NCI-H2029 (cell line): ENCODE results near the gene CABP5.

Experiments used
- DNase-seq: peaks from one replicate; lab custom pipeline; 2025; lab: John Stamatoyannopoulos, UW

Gene CABP5

GRCh38 chr19:48030073-48030472, 13.8 kb downstream of the CABP5 start:
- no peak for DNase-seq

- no peak for DNase-seq
Observed at GRCh38 chr19:48029431-48029830, 14.4 kb downstream of the CABP5 start.

GRCh38 chr19:48025480-48025879, 18.4 kb downstream of the CABP5 start:
- no peak for DNase-seq

DNA sequence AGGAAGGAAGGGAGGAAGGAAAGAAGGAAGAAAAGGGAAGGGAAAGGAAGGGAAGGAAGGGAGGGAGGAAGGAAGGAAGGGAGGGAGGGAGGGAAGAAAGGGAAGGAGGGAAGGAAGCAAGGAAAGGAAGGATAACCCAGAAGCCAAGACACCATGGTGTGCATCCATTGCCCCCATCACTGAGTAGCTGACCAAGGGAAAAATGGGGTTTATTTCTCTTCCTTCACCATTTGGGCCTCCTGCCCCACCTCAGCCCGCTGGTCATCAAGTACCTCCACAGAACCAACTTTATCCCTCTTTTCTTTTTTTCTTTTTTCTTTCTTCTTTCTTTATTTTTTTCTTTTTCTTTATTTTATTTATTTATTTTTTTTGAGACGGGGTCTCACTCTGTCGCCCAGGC, 20.4 kb downstream of the CABP5 start:
- no peak for DNase-seq

GRCh38 chr19:48023011-48023410, 20.9 kb downstream of the CABP5 start:
- no peak for DNase-seq

DNA sequence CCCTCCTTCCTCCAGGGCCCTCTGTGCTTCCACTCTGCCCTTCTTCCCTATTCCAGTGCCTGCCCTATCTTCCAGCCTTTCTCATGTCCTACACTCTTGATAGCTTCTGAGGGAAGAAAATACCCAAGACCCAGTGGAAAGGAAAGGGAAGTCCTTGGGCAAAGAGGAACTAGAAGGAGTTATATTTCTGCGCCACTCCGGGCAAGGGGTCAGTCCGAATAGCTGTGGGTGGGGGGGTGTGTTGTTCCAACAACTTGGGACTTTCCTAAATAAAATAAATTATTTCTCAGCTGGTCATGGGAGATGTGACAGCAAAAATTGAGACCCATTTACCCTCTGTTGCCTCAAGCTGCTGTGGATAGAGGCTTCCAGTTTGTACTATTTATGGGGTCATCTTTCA, 23.2 kb downstream of the CABP5 start:
- DNase-seq, result no peak

- DNase-seq, result no peak
Observed at GRCh38 chr19:48010932-48011758, 32.7 kb downstream of the CABP5 start.

DNA sequence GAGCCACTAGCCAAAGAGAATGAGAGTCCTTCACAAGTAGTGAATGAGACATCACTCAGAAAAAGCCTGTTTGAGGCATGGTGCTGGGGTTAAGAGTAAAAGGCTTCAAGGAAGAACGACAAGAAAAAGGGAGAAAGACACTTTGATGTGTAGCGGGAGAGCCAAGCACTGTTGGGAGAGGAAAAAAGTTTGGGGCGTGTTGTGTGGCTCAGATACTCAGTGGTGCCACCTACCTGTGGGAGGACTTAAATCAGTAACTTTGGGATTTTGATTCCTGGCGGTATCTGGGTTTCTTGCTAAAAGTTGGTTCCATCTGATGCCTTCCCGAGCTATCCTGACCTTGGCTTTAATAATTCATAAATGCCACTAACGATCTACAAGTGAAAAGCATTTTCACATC, 37.1 kb downstream of the CABP5 start:
- DNase-seq, result no peak

GRCh38 chr19:48004236-48004635, 39.6 kb downstream of the CABP5 start:
- no peak for DNase-seq

GRCh38 chr19:48000846-48001245, 43.0 kb downstream of the CABP5 start:
- DNase-seq, result no peak

- no peak for DNase-seq
Observed at GRCh38 chr19:47998800-47999199, 45.1 kb downstream of the CABP5 start.

GRCh38 chr19:47996230-47996727, 47.6 kb downstream of the CABP5 start:
- no peak for DNase-seq

DNA sequence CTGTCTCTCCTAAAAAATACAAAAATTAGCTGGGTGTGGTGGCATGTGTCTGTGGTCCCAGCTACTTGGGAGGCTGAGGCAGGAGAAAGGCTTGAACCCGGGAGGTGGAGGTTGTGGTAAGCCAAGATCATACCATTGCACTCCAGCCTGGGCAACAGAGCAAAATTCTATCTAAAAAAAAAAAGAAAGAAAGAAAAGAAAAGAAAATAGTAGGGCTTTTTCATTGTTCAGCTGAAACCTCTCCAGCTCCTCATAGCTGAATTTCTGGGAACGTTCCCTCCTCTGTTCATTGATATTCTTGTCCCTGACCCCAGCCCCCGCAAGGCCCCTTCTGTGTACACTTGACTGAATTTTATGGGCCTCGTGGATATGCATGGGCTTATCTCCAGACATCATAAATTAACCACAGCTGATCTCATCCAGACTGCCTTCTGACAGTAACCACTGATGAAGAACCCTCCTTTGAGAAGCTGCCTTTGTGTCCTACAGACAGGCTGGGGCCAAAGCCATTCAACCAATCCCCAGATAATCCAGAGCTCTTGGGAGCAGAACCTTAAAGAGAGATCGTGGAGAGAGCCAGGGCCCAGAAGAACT, 49.6 kb downstream of the CABP5 start, which contains the start of gene ELSPBP1:
Gene ELSPBP1 (plus strand): TSS at position 424 of the 594 bp plus-strand sequence. CDS start 14,036 bp downstream, outside the sequence.
- DNase-seq, result no peak

GRCh38 chr19:47992070-47992469, 51.8 kb downstream of the CABP5 start, which contains the start of gene BSPH1:
Gene BSPH1 (minus strand): TSS chr19:47992170. CDS start chr19:47992081, 89 bp downstream.
- no peak for DNase-seq

DNA sequence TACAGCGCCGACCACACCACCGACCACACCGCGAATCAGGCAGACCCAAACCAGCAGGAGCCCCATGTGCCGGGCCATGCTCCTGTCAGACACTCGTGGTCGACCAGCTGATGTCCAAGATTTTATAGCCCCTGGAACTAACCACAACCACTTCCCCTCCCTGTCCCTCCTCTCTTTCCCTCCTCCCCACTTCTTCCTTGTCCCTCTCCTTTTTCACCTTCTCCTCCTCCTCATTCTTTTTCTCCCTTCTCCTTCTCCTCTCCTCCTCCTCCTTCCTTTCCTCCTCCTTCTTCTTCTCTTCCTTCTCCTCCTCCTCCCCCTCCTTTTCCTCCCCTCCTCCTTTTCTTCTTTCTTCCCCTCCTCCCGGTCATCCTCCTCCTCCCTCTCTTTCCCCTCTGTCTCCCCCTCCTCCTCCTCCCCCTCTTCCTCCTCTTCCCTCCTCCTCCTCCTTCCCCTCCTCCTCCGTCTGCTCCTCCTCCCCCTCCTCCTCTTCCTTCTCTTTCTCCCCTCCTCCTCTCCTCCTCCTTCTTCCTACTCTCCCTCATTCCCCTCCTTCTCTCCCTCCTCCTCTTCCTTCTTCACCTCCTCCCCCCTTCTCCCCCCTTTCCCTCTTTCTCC, 52.6 kb downstream of the CABP5 start:
- no peak for DNase-seq
